Activated CD4-positive, CD25-positive, alpha-beta regulatory T cell treated with anti-CD3 and anti-CD28 coated beads, Interleukin-2, amount 50 U/mL, for 16 hours (primary cell): ENCODE results near the gene OR2T2.
"Not testable (repeated sequence)": the region's sequence is repeated elsewhere in the genome, so short reads cannot be mapped to it uniquely, and the experiment has no call there.

Experiments
- DNase-seq: peaks from one replicate; pipeline ENCODE4 v3.0.0-alpha.2; 2020; ENCODE audit warnings: low read depth, low spot score

OR2T2 gene

GRCh38 chr1:248445399-248445798 is at the start of gene OR2T2:
Gene OR2T2, plus strand, starts transcription at chr1:248445637. Its CDS starts 7,161 bp downstream, at chr1:248452798.
- not testable (repeated sequence) for DNase-seq

GRCh38 chr1:248402748-248403147 is 42.7 kb upstream of the OR2T2 start, which contains the start of gene OR2T1:
Gene OR2T1, plus strand, starts transcription at chr1:248403048. Its CDS starts 3,100 bp downstream, at chr1:248406148.
- no peak for DNase-seq

GRCh38 chr1:248404024-248404423 is 41.4 kb upstream of the OR2T2 start:
- no peak for DNase-seq

- no peak for DNase-seq
These were observed 38.4 kb upstream of the OR2T2 start for GRCh38 chr1:248406721-248407692.

- no peak for DNase-seq
These were observed 29.2 kb upstream of the OR2T2 start for GRCh38 chr1:248416226-248416625.

- no peak for DNase-seq
These were observed 27.6 kb upstream of the OR2T2 start for GRCh38 chr1:248417854-248418253.

- DNase-seq = no peak
These were observed 24.1 kb upstream of the OR2T2 start for GRCh38 chr1:248421384-248421783.

GRCh38 chr1:248427526-248428191 is 17.8 kb upstream of the OR2T2 start:
- DNase-seq = not testable (repeated sequence)

- not testable (repeated sequence) for DNase-seq
These were observed 17.3 kb upstream of the OR2T2 start for GRCh38 chr1:248428192-248428533.

GRCh38 chr1:248431683-248432082 is 13.8 kb upstream of the OR2T2 start:
- not testable (repeated sequence) for DNase-seq

- not testable (repeated sequence) for DNase-seq
These were observed 13.2 kb upstream of the OR2T2 start for GRCh38 chr1:248432201-248432600.

- not testable (repeated sequence) for DNase-seq
These were observed 11.5 kb upstream of the OR2T2 start for GRCh38 chr1:248433811-248434415.

- DNase-seq = not testable (repeated sequence)
These were observed 10.5 kb upstream of the OR2T2 start for GRCh38 chr1:248434913-248435312.

- not testable (repeated sequence) for DNase-seq
These were observed 9.1 kb upstream of the OR2T2 start for GRCh38 chr1:248436303-248436702.

GRCh38 chr1:248438668-248439067 is 6.8 kb upstream of the OR2T2 start:
- not testable (repeated sequence) for DNase-seq

- not testable (repeated sequence) for DNase-seq
These were observed 6.2 kb upstream of the OR2T2 start for GRCh38 chr1:248439283-248439682.

GRCh38 chr1:248442500-248443277 is 2.7 kb upstream of the OR2T2 start:
- not testable (repeated sequence) for DNase-seq

- not testable (repeated sequence) for DNase-seq
These were observed 834 bp upstream of the OR2T2 start for GRCh38 chr1:248444603-248445002.

GRCh38 chr1:248448409-248449074 is 3.1 kb downstream of the OR2T2 start:
- DNase-seq = not testable (repeated sequence)

- DNase-seq = not testable (repeated sequence)
These were observed 4.5 kb downstream of the OR2T2 start for GRCh38 chr1:248449821-248450465.
